ENCODE measurements around the gene CANT1. TPM values are rescaled to one million over a fixed set of nuclear protein-coding genes. Genes with fewer than 3 reads are reported as not detected.
A peak's percentile ranks its signal among the peaks of the same experiment; 100 is the strongest.

CANT1 gene
- total RNA-seq, 1 donor from 2014 or later: 72.1 TPM

DNA sequence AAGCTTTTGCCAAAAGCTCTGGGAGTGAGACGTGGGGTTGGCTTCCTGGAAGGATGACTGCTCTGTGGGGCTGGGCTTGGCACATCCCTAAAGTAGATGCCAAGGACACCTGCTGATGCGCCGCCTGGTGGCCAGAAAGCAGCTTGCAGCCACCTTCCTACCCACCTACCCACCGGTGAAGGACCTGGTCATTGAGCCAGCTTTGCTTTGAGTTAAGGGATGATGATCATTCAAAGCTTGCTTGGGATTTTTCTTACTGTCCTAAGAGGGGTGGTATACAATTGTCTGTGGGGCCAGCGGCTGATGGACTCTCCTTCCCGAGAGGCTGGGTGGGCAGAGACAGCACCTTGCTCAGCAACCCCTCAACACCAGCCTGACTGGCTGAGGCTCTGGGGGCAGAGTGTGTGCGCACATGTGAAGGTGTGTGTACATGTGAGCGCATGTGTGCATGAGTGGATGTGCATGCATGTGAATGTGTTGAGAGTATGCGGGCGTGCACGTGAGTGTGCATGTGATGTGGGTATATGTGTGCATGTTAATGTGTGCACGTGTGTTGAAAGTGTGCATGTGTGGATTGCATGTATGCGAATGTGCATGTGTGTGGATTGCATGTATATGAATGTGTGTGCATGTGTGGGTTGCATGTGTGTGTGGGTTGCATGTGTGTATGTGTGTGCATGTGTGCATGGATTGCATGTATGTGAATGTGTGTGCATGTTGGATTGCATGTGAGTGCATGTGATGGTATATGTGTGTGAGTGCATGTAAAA is 33.0 kb upstream of the CANT1 start:
- Histone ChIP-seq H3K36me3 (ENCODE audit: insufficient read depth, low read length) (no peaks in the 10 kb centered on the region), H3K9me3 (ENCODE audit: insufficient read depth, low read depth, low read length) (no peaks in the 10 kb centered on the region), H2AFZ (ENCODE audit: low read depth, low read length) (no peak overlapping the region), H3K27ac (ENCODE audit: low read depth, low read length) (no peak overlapping the region), H3K9ac (ENCODE audit: low read length) (no peak overlapping the region), H3K4me3 (ENCODE audit: insufficient read depth, low read depth, low read length) (no peak overlapping the region), H3K79me2 (ENCODE audit: insufficient read depth, low read length) (no peaks in the 10 kb centered on the region), H3K4me1 (ENCODE audit: insufficient read depth, low read length) (peaks cover 3% of the 10 kb centered on the region), H3K4me2 (ENCODE audit: low read length) (no peak overlapping the region), H3K27me3 (ENCODE audit: insufficient read depth, low read length) (peaks cover 2% of the 10 kb centered on the region), H4K20me1 (ENCODE audit: insufficient read depth, low read length) (peaks cover 8% of the 10 kb centered on the region)
- H3K4me3 Mint-ChIP-seq (ENCODE audit: unreplicated experiment): no peak overlapping the region
- FAIRE-seq: no peak
- peaks cover 41% of the 10 kb centered on the region for H3K27me3 Mint-ChIP-seq (ENCODE audit: low read depth, unreplicated experiment)
- no peak for DNase-seq (ENCODE audit: low read depth)
- no peak overlapping the region for H3K27ac Mint-ChIP-seq (ENCODE audit: unreplicated experiment)
- no peaks in the 10 kb centered on the region for H3K36me3 Mint-ChIP-seq (ENCODE audit: low read depth, unreplicated experiment)
- peaks cover 2% of the 10 kb centered on the region for H3K9me3 Mint-ChIP-seq (ENCODE audit: unreplicated experiment)
- H3K4me1 Mint-ChIP-seq (ENCODE audit: low read depth, unreplicated experiment): no peaks in the 10 kb centered on the region
- TF ChIP-seq, protein P1, sequence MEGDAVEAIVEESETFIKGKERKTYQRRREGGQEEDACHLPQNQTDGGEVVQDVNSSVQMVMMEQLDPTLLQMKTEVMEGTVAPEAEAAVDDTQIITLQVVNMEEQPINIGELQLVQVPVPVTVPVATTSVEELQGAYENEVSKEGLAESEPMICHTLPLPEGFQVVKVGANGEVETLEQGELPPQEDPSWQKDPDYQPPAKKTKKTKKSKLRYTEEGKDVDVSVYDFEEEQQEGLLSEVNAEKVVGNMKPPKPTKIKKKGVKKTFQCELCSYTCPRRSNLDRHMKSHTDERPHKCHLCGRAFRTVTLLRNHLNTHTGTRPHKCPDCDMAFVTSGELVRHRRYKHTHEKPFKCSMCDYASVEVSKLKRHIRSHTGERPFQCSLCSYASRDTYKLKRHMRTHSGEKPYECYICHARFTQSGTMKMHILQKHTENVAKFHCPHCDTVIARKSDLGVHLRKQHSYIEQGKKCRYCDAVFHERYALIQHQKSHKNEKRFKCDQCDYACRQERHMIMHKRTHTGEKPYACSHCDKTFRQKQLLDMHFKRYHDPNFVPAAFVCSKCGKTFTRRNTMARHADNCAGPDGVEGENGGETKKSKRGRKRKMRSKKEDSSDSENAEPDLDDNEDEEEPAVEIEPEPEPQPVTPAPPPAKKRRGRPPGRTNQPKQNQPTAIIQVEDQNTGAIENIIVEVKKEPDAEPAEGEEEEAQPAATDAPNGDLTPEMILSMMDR (IDR thresholded peaks at IDR 0.05; ENCODE audit: insufficient read depth, low read depth, low read length): peak; percentile 67
- no peak for TF ChIP-seq EZH2 (IDR thresholded peaks at IDR 0.05; ENCODE audit: insufficient read depth, low read length)

GRCh38 chr17:79041723-79042420 is 32.3 kb upstream of the CANT1 start:
- TF ChIP-seq EZH2 (IDR thresholded peaks at IDR 0.05; ENCODE audit: insufficient read depth, low read length): no peak
- TF ChIP-seq, protein P1 (IDR thresholded peaks at IDR 0.05; ENCODE audit: insufficient read depth, low read depth, low read length): no peak
- Mint-ChIP-seq H3K36me3 (ENCODE audit: low read depth, unreplicated experiment) (no peaks in the 10 kb centered on the region), H3K27me3 (ENCODE audit: low read depth, unreplicated experiment) (peaks cover 38% of the 10 kb centered on the region), H3K4me1 (ENCODE audit: low read depth, unreplicated experiment) (no peaks in the 10 kb centered on the region), H3K4me3 (ENCODE audit: unreplicated experiment) (no peak overlapping the region), H3K27ac (ENCODE audit: unreplicated experiment) (no peak overlapping the region), H3K9me3 (ENCODE audit: unreplicated experiment) (peaks cover 2% of the 10 kb centered on the region)
- no peak overlapping the region for H3K9ac ChIP-seq (ENCODE audit: low read length)
- DNase-seq (ENCODE audit: low read depth) (no peak), FAIRE-seq (no peak)
- peaks cover 8% of the 10 kb centered on the region for H4K20me1 ChIP-seq (ENCODE audit: insufficient read depth, low read length)
- H3K9me3 ChIP-seq (ENCODE audit: insufficient read depth, low read depth, low read length): no peaks in the 10 kb centered on the region
- H3K4me3 ChIP-seq (ENCODE audit: insufficient read depth, low read depth, low read length): no peak overlapping the region
- H3K4me2 ChIP-seq (ENCODE audit: low read length): no peak overlapping the region
- H3K27me3 ChIP-seq (ENCODE audit: insufficient read depth, low read length): peaks cover 2% of the 10 kb centered on the region
- peaks cover 3% of the 10 kb centered on the region for H3K4me1 ChIP-seq (ENCODE audit: insufficient read depth, low read length)
- H2AFZ ChIP-seq (ENCODE audit: low read depth, low read length): no peak overlapping the region
- H3K79me2 ChIP-seq (ENCODE audit: insufficient read depth, low read length): no peaks in the 10 kb centered on the region
- H3K27ac ChIP-seq (ENCODE audit: low read depth, low read length): no peak overlapping the region
- no peaks in the 10 kb centered on the region for H3K36me3 ChIP-seq (ENCODE audit: insufficient read depth, low read length)

Data from astrocyte (in vitro differentiated cells and primary cell).